H1 (cell line): ENCODE results near the gene EXD1. TPM values are rescaled to one million over a fixed set of nuclear protein-coding genes. Genes with fewer than 3 reads are reported as not detected.

ENCODE experiments used
- CTCF ChIA-PET: fragments of 300-600 bp; sonication (Branson Sonifier 250); formaldehyde crosslinking; loops from one replicate; lab custom pipeline; 2021; ENCODE audit not compliant: partially characterized antibody; lab: Charles Lee
- POLR2A ChIA-PET: fragments of 300-600 bp; sonication (Branson Sonifier 250); formaldehyde crosslinking; loops from one replicate; lab custom pipeline; 2021; ENCODE audit warnings: inconsistent platforms; ENCODE audit not compliant: partially characterized antibody; lab: Charles Lee
- DNase-seq, 2 experiments: peaks; one replicate each; pipeline versions ENCODE4 v3.0.0 to v3.0.0-alpha.2; 2010 to 2022; ENCODE audit warnings: low spot score in 2 of 2, low read depth in 1 of 2, mixed read lengths in 1 of 2
- FAIRE-seq: peaks from 2 replicates; lab custom pipeline; 2011; peaks lifted over from hg19 to GRCh38; lab: Jason Lieb, UNC
- H2AFZ ChIP-seq: 2 replicates; pipeline ENCODE4 v1.8.1; 2012; ENCODE audit warnings: low read length, inconsistent platforms
- H2AK5ac ChIP-seq: 2 replicates; pipeline ENCODE4 v1.6.1; 2013; ENCODE audit warnings: low read depth, low read length
- H2BK120ac ChIP-seq: replicated peaks from 2 replicates; pipeline ENCODE3; 2013; ENCODE audit warnings: low read depth, low read length, inconsistent platforms
- H2BK12ac ChIP-seq: 2 replicates; pipeline ENCODE4 v1.6.1; 2013; ENCODE audit warnings: low read depth, low read length
- H2BK15ac ChIP-seq: 2 replicates; pipeline ENCODE4 v1.6.1; 2013; ENCODE audit warnings: low read length
- H2BK20ac ChIP-seq: 2 replicates; pipeline ENCODE4 v1.6.1; 2013; ENCODE audit warnings: low read length
- H2BK5ac ChIP-seq: 2 replicates; pipeline ENCODE4 v1.6.1; 2013; ENCODE audit warnings: low read depth, low read length
- H3K14ac ChIP-seq: 2 replicates; pipeline ENCODE4 v1.6.1; 2013; ENCODE audit warnings: inconsistent platforms; ENCODE audit not compliant: insufficient read length
- H3K18ac ChIP-seq: 2 replicates; pipeline ENCODE4 v1.6.1; 2013; ENCODE audit warnings: low read length; ENCODE audit errors: extremely low read depth
- H3K23ac ChIP-seq: 2 replicates; pipeline ENCODE4 v1.6.1; 2013; ENCODE audit warnings: inconsistent platforms; ENCODE audit not compliant: insufficient read length
- H3K23me2 ChIP-seq: 2 replicates; pipeline ENCODE4 v1.6.1; 2013; ENCODE audit warnings: low read depth, low read length
- H3K27ac ChIP-seq: 2 replicates; pipeline ENCODE4 v1.6.1; 2011; ENCODE audit warnings: low read depth, low read length, inconsistent platforms
- H3K27me3 ChIP-seq, 4 experiments: replicated peaks in 1 of 4; 1 replicate in 1 of 4; 2 replicates in 3 of 4; pipeline versions ENCODE4 v1.6.1 to v1.8.1; 2011 to 2013; ENCODE audit warnings: low read length in 3 of 4, mild to moderate bottlenecking in 3 of 4, inconsistent platforms in 2 of 4, mixed read lengths in 2 of 4, moderate library complexity in 1 of 4; ENCODE audit not compliant: control insufficient read depth in 3 of 4, insufficient read depth in 3 of 4; ENCODE audit errors: extremely low read depth in 1 of 4
- H3K36me3 ChIP-seq, 4 experiments: 2 replicates each; pipeline versions ENCODE4 v1.6.1 to v1.8.1; 2011 to 2013; ENCODE audit warnings: mild to moderate bottlenecking in 4 of 4, low read length in 3 of 4, moderate library complexity in 2 of 4, control low read depth in 1 of 4, inconsistent platforms in 1 of 4; ENCODE audit not compliant: insufficient read depth in 4 of 4, control insufficient read depth in 2 of 4
- H3K4ac ChIP-seq: replicated peaks from 2 replicates; pipeline ENCODE3; 2013; ENCODE audit warnings: low read length, low read depth, mixed read lengths, inconsistent platforms; ENCODE audit not compliant: insufficient read length
- H3K4me1 ChIP-seq, 4 experiments: replicated peaks in 1 of 4; 1 replicate in 1 of 4; 2 replicates in 3 of 4; pipeline versions ENCODE4 v1.6.1 to v1.8.1; 2011 to 2013; ENCODE audit warnings: low read length in 3 of 4, inconsistent platforms in 2 of 4, mixed read lengths in 1 of 4; ENCODE audit not compliant: insufficient read depth in 4 of 4, control insufficient read depth in 3 of 4
- H3K4me2 ChIP-seq, 2 experiments: 2 replicates each; pipeline versions ENCODE4 v1.6.1 to v1.8.1; 2011 to 2013; ENCODE audit warnings: low read depth in 2 of 2, low read length in 2 of 2, control low read depth in 1 of 2, inconsistent platforms in 1 of 2, mild to moderate bottlenecking in 1 of 2; ENCODE audit not compliant: insufficient read depth in 1 of 2
- H3K4me3 ChIP-seq, 4 experiments: fragments of 200-600, 300-600 bp in 1 of 4; sonication (generic), shearing (Covaris generic), sonication (Bioruptor Twin) in 1 of 4; 2 replicates each; pipeline versions ENCODE4 v1.5.1 to v1.8.1; 2011 to 2016; ENCODE audit warnings: low read length in 4 of 4, low read depth in 3 of 4, control low read depth in 2 of 4, inconsistent platforms in 2 of 4, mild to moderate bottlenecking in 2 of 4, mixed read lengths in 1 of 4, moderate library complexity in 1 of 4; ENCODE audit not compliant: insufficient read depth in 2 of 4; ENCODE audit errors: extremely low read depth in 1 of 4
- H3K56ac ChIP-seq: replicated peaks from 2 replicates; pipeline ENCODE3; 2013; ENCODE audit warnings: low read depth, mild to moderate bottlenecking, mixed read lengths, low read length, inconsistent platforms; ENCODE audit not compliant: insufficient read length
- H3K79me1 ChIP-seq: 2 replicates; pipeline ENCODE4 v1.6.1; 2013; ENCODE audit warnings: low read depth, low read length, control low read depth
- H3K79me2 ChIP-seq, 2 experiments: 2 replicates each; pipeline versions ENCODE4 v1.6.1 to v1.8.1; 2012 to 2013; ENCODE audit warnings: low read length in 2 of 2, mild to moderate bottlenecking in 2 of 2, inconsistent platforms in 1 of 2; ENCODE audit not compliant: insufficient read depth in 2 of 2, control insufficient read depth in 1 of 2
- H3K9ac ChIP-seq, 4 experiments: replicated peaks in 1 of 4; 1 replicate in 1 of 4; 2 replicates in 3 of 4; pipeline versions ENCODE4 v1.6.1 to v1.8.1; 2011 to 2013; ENCODE audit warnings: low read depth in 3 of 4, low read length in 3 of 4, control low read depth in 2 of 4, mild to moderate bottlenecking in 2 of 4, moderate library complexity in 2 of 4, inconsistent platforms in 1 of 4; ENCODE audit errors: extremely low read depth in 1 of 4
- H3K9me3 ChIP-seq, 2 experiments: 2 replicates each; pipeline versions ENCODE4 v1.6.1 to v1.8.1; 2012 to 2013; ENCODE audit warnings: mild to moderate bottlenecking in 2 of 2, moderate library complexity in 2 of 2, control low read depth in 1 of 2, inconsistent platforms in 1 of 2, low read depth in 1 of 2, low read length in 1 of 2, mixed read lengths in 1 of 2; ENCODE audit not compliant: insufficient read depth in 2 of 2
- H4K20me1 ChIP-seq, 2 experiments: replicated peaks in 1 of 2; 2 replicates each; pipeline versions ENCODE3 to v1.8.1; 2011 to 2013; ENCODE audit warnings: inconsistent platforms in 2 of 2, low read length in 2 of 2, mild to moderate bottlenecking in 1 of 2; ENCODE audit not compliant: insufficient read depth in 2 of 2, control insufficient read depth in 1 of 2
- H4K5ac ChIP-seq: 2 replicates; pipeline ENCODE4 v1.6.1; 2013; ENCODE audit warnings: low read length, low read depth, mixed read lengths, inconsistent platforms; ENCODE audit not compliant: insufficient read length
- H4K8ac ChIP-seq: 2 replicates; pipeline ENCODE4 v1.8.0; 2013; ENCODE audit warnings: mild to moderate bottlenecking, moderate library complexity, low read length, inconsistent platforms; ENCODE audit not compliant: insufficient read depth; ENCODE audit errors: extremely low read depth
- H4K91ac ChIP-seq: replicated peaks from 2 replicates; pipeline ENCODE3; 2013; ENCODE audit warnings: low read length, mixed read lengths, inconsistent platforms; ENCODE audit not compliant: insufficient read length
- SP2 ChIP-seq: IDR thresholded peaks from 2 replicates; pipeline ENCODE4 v1.6.1; 2012; ENCODE audit warnings: mild to moderate bottlenecking, low read length, inconsistent platforms
- WGBS, 2 experiments: shearing (Covaris generic) in 1 of 2; methylation state at CpG; one replicate each; pipeline versions ENCODE4 v1.1.6 to v1.1.7; 2013 to 2015; ENCODE audit warnings: low lambda C conversion rate in 2 of 2, mixed read lengths in 2 of 2, inconsistent platforms in 1 of 2, low coverage in 1 of 2, missing lambda C conversion rate in 1 of 2; ENCODE audit not compliant: insufficient replicate concordance in 2 of 2, insufficient coverage in 1 of 2, insufficient read length in 1 of 2; ENCODE audit errors: extremely low coverage in 1 of 2, missing lambda C conversion rate in 1 of 2; 5-methylcytosine and 5-hydroxymethylcytosine counted together
- polyA plus RNA-seq, 7 experiments: library from polyadenylated mRNA; depleted of rRNA in 3 of 7; stranded (reverse) in 5 of 7; unstranded in 2 of 7; fragments of >200 nt in 5 of 7; fragments of 200-250 nt in 2 of 7; gene quantifications; 1 replicate in 5 of 7; 2 replicates in 1 of 7; 4 replicates in 1 of 7; pipeline versions ENCODE4 v1.2.1 to v1.2.3, GENCODE V29; 2011 to 2013; ENCODE audit warnings: missing spikeins in 2 of 7, mixed read lengths in 2 of 7
- total RNA-seq: library from RNA; stranded (reverse); fragmentation: NEBNext Ultra II Directional; extraction: Animal tissue kit (Norgen Biotek cat#: 25700); gene quantifications from 2 replicates; pipeline ENCODE4 v1.2.1, GENCODE V29; 2021

The EXD1 gene
- total and polyA plus RNA-seq, 2 of the 8 experiments (the other 6 are each of a cell fraction or from before 2014, with no cell fraction given): 0.06 to 0.54 TPM

DNA sequence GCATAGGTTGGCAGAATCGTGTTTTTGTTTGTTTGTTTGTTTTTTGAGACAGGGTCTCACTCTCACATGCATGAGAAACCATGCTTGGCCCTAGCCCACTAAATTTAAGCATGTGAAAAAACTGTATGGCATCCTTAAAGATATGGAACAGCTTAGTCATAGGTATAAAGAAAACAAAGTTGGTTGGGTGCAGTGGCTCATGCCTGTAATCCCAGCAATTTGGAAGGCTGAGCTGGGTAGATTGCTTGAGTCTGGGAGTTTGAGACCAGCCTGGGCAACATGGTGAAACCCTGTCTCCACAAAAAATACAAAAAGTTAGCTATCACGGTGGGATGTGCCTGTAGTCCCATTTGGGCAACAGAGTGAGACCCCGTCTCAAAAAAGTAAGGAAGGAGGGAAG lies 25.2 kb downstream of the EXD1 start:
- CTCF ChIA-PET: interaction anchor here (0.6 to 1.4 kb wide), 2 partner anchors 13 to 316 kb away, joined by 3 to 5 read pairs; no protein-coding TSS in a partner anchor
- H2BK20ac ChIP-seq: no peak overlapping the region
- no peak for TF ChIP-seq SP2

More for the DNA sequence above, 25.2 kb downstream of the EXD1 start:
- Histone ChIP-seq H3K4me2 (no peak overlapping the region), H3K4me1 (no peaks in the 10 kb centered on the region; a peak in 1 of 7 replicates), H2BK15ac (no peak overlapping the region), H3K4me3 (no peak overlapping the region), H3K79me2 (no peaks in the 10 kb centered on the region), H3K27ac (no peak overlapping the region), H3K14ac (no peak overlapping the region), H4K91ac (no peak overlapping the region), H3K56ac (no peak overlapping the region), H2BK5ac (no peak overlapping the region), H2BK120ac (no peak overlapping the region), H4K5ac (no peak overlapping the region), H3K4ac (no peak overlapping the region), H4K8ac (no peak overlapping the region), H3K79me1 (no peaks in the 10 kb centered on the region), H2AFZ (no peak overlapping the region), H4K20me1 (no peaks in the 10 kb centered on the region), H3K23me2 (no peaks in the 10 kb centered on the region), H3K27me3 (no peaks in the 10 kb centered on the region), H3K9ac (no peak overlapping the region), H2AK5ac (no peak overlapping the region), H2BK12ac (no peak overlapping the region), H3K23ac (no peak overlapping the region), H3K18ac (no peak overlapping the region; the same call in 1 of the 2 replicates), H3K36me3 (no peaks in the 10 kb centered on the region), H3K9me3 (no peaks in the 10 kb centered on the region)
- 92% methylated on average over 3 of the region's 3 CpGs; no CpG with 5 or more reads in 1 of the 2 experiments for WGBS, 2 experiments
- POLR2A ChIA-PET: interaction anchor here (0.6 kb wide), 2 partner anchors 9 to 15 kb away, joined by 3 to 4 read pairs; no protein-coding TSS in a partner anchor
- FAIRE-seq (no peak), DNase-seq (no peak)
